ENCODE measurements around the gene HLA-DMA. TPM values are rescaled to one million over a fixed set of nuclear protein-coding genes. Genes with fewer than 3 reads are reported as not detected.

Gene HLA-DMA
- total and polyA plus RNA-seq, 9 of the 15 experiments (the other 6 are each of a cell fraction or from before 2014, with no cell fraction given) = 0.13 to 0.83 (median 0.51) TPM

DNA sequence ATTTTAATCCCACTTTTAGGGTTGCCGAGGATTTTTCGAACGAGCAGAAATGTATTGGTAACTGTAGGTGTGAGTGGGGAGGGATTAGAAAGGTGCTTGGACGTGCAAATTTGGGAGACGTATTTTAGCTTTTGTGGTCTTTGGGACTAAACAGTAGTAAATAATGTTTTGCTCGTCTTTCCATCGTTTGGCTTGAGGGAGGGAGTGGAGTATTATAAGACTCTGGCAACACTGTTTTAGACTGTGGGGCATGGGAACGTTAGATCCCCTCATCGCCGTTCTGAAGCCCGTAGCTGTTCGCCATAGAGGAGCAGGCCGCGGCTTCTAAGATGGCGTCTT, 18.3 kb upstream of the HLA-DMA start (continued):
- TF ChIP-seq PHB2 (IDR thresholded peaks at IDR 0.05; ENCODE audit: low read depth) (0 out of 2 replicates have a peak, but pooled peaks have one; percentile 29), SUPT5H (IDR thresholded peaks at IDR 0.05) (peak; percentile 52; the same call in 1 of the 2 replicates), NR4A1 (CRISPR knock-in tag; IDR thresholded peaks at IDR 0.05) (no peak), NR4A1 (tag; IDR thresholded peaks at IDR 0.05) (no peak; the same call in 1 of the 2 replicates), GABPB1 (CRISPR knock-in tag; IDR thresholded peaks at IDR 0.05) (no peak; the same call in 1 of the 2 replicates), ELF2 (CRISPR knock-in tag; IDR thresholded peaks at IDR 0.05) (no peak), LEF1 (IDR thresholded peaks at IDR 0.05) (no peak), NFIX (CRISPR knock-in tag; IDR thresholded peaks at IDR 0.05; ENCODE audit: low read depth) (no peak), HDAC6 (IDR thresholded peaks at IDR 0.05; ENCODE audit: low read depth, low read length) (no peak), BRD4 (IDR thresholded peaks at IDR 0.05) (no peak; the same call in none of the 2 replicates), ZNF212 (CRISPR knock-in tag; IDR thresholded peaks at IDR 0.05) (no peak), ZNF583 (CRISPR knock-in tag; IDR thresholded peaks at IDR 0.05) (no peak), RBM34 (IDR thresholded peaks at IDR 0.05; ENCODE audit: borderline replicate concordance, insufficient read depth, low read length) (no peak), CCAR2 (IDR thresholded peaks at IDR 0.05; ENCODE audit: low read depth, low read length) (no peak), CC2D1A (IDR thresholded peaks at IDR 0.05) (no peak), SMARCC2 (IDR thresholded peaks at IDR 0.05; ENCODE audit: low read depth) (no peak), HCFC1 (IDR thresholded peaks at IDR 0.05; ENCODE audit: low read depth, low read length) (no peak)
- TF ChIP-seq, protein P1, sequence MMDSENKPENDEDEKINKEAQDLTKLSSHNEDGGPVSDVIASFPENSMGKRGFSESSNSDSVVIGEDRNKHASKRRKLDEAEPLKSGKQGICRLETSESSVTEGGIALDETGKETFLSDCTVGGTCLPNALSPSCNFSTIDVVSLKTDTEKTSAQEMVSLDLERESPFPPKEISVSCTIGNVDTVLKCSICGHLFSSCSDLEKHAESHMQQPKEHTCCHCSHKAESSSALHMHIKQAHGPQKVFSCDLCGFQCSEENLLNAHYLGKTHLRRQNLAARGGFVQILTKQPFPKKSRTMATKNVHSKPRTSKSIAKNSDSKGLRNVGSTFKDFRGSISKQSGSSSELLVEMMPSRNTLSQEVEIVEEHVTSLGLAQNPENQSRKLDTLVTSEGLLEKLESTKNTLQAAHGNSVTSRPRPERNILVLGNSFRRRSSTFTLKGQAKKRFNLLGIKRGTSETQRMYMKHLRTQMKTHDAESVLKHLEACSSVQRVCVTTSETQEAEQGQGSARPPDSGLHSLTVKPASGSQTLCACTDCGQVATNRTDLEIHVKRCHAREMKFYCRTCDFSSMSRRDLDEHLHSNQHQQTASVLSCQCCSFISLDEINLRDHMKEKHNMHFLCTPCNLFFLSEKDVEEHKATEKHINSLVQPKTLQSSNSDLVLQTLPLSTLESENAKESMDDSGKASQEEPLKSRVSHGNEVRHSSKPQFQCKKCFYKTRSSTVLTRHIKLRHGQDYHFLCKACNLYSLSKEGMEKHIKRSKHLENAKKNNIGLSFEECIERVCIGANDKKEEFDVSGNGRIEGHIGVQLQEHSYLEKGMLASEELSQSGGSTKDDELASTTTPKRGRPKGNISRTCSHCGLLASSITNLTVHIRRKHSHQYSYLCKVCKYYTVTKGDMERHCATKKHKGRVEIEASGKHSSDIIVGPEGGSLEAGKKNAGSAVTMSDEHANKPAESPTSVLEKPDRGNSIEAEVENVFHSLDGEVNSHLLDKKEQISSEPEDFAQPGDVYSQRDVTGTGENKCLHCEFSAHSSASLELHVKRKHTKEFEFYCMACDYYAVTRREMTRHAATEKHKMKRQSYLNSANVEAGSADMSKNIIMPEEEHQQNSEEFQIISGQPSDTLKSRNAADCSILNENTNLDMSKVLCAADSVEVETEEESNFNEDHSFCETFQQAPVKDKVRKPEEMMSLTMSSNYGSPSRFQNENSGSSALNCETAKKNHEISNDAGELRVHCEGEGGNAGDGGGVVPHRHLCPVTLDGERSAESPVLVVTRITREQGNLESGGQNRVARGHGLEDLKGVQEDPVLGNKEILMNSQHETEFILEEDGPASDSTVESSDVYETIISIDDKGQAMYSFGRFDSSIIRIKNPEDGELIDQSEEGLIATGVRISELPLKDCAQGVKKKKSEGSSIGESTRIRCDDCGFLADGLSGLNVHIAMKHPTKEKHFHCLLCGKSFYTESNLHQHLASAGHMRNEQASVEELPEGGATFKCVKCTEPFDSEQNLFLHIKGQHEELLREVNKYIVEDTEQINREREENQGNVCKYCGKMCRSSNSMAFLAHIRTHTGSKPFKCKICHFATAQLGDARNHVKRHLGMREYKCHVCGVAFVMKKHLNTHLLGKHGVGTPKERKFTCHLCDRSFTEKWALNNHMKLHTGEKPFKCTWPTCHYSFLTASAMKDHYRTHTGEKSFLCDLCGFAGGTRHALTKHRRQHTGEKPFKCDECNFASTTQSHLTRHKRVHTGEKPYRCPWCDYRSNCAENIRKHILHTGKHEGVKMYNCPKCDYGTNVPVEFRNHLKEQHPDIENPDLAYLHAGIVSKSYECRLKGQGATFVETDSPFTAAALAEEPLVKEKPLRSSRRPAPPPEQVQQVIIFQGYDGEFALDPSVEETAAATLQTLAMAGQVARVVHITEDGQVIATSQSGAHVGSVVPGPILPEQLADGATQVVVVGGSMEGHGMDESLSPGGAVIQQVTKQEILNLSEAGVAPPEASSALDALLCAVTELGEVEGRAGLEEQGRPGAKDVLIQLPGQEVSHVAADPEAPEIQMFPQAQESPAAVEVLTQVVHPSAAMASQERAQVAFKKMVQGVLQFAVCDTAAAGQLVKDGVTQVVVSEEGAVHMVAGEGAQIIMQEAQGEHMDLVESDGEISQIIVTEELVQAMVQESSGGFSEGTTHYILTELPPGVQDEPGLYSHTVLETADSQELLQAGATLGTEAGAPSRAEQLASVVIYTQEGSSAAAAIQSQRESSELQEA (IDR thresholded peaks at IDR 0.05; ENCODE audit: low read depth) = peak; percentile 51; the same call in 1 of the 2 replicates
- TF ChIP-seq, protein P2, sequence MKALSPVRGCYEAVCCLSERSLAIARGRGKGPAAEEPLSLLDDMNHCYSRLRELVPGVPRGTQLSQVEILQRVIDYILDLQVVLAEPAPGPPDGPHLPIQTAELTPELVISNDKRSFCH (CRISPR knock-in tag; IDR thresholded peaks at IDR 0.05) = no peak
- TF ChIP-seq, protein P2 (tag; IDR thresholded peaks at IDR 0.05) = no peak; the same call in 1 of the 2 replicates
- TF ChIP-seq, protein P3, sequence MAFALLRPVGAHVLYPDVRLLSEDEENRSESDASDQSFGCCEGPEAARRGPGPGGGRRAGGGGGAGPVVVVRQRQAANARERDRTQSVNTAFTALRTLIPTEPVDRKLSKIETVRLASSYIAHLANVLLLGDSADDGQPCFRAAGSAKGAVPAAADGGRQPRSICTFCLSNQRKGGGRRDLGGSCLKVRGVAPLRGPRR (CRISPR knock-in tag; IDR thresholded peaks at IDR 0.05) = no peak
- TF ChIP-seq, protein P4, sequence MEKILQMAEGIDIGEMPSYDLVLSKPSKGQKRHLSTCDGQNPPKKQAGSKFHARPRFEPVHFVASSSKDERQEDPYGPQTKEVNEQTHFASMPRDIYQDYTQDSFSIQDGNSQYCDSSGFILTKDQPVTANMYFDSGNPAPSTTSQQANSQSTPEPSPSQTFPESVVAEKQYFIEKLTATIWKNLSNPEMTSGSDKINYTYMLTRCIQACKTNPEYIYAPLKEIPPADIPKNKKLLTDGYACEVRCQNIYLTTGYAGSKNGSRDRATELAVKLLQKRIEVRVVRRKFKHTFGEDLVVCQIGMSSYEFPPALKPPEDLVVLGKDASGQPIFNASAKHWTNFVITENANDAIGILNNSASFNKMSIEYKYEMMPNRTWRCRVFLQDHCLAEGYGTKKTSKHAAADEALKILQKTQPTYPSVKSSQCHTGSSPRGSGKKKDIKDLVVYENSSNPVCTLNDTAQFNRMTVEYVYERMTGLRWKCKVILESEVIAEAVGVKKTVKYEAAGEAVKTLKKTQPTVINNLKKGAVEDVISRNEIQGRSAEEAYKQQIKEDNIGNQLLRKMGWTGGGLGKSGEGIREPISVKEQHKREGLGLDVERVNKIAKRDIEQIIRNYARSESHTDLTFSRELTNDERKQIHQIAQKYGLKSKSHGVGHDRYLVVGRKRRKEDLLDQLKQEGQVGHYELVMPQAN (IDR thresholded peaks at IDR 0.05; ENCODE audit: borderline replicate concordance) = no peak

Measured in K562 (cell line).